Dendritic cell treated with granulocyte-macrophage colony-stimulating factor and Interleukin-4, amounts not matched to agents 40 ng/mL and 50 ng/mL, for 4 days (primary cell): ENCODE data around the gene TMEM245.

ENCODE experiments used
- H3K27ac Mint-ChIP-seq: one replicate; pipeline ENCODE4 v1.8.0; 2022; ENCODE audit warnings: mild to moderate bottlenecking, mixed read lengths
- H3K27me3 Mint-ChIP-seq: one replicate; pipeline ENCODE4 v1.8.0; 2022; ENCODE audit warnings: mild to moderate bottlenecking, mixed read lengths
- H3K36me3 Mint-ChIP-seq: one replicate; pipeline ENCODE4 v1.8.0; 2022; ENCODE audit warnings: low read depth, mixed read lengths
- H3K4me1 Mint-ChIP-seq: one replicate; pipeline ENCODE4 v1.8.0; 2022; ENCODE audit warnings: low read depth, mixed read lengths
- H3K4me3 Mint-ChIP-seq: one replicate; pipeline ENCODE4 v1.8.0; 2022; ENCODE audit warnings: mild to moderate bottlenecking, moderate library complexity, mixed read lengths
- H3K9me3 Mint-ChIP-seq: one replicate; pipeline ENCODE4 v1.8.0; 2022; ENCODE audit warnings: mixed read lengths
- intact Hi-C: fragments of 100-400 bp; cut with micrococcal nuclease; formaldehyde crosslinking; loops from one replicate; pipeline ENCODE4 v1.15.0; 2022

The TMEM245 gene

GRCh38 chr9:109052416-109052815, 67.3 kb downstream of the TMEM245 start:
- Mint-ChIP-seq H3K9me3 (no peaks in the 10 kb centered on the region), H3K27me3 (no peaks in the 10 kb centered on the region), H3K27ac (no peak overlapping the region), H3K4me1 (peaks cover 11% of the 10 kb centered on the region), H3K4me3 (no peak overlapping the region), H3K36me3 (peaks cover 90% of the 10 kb centered on the region)
- intact Hi-C loops: no loop called here

GRCh38 chr9:109051733-109052132, 68.0 kb downstream of the TMEM245 start:
- intact Hi-C loops: no loop called here

DNA sequence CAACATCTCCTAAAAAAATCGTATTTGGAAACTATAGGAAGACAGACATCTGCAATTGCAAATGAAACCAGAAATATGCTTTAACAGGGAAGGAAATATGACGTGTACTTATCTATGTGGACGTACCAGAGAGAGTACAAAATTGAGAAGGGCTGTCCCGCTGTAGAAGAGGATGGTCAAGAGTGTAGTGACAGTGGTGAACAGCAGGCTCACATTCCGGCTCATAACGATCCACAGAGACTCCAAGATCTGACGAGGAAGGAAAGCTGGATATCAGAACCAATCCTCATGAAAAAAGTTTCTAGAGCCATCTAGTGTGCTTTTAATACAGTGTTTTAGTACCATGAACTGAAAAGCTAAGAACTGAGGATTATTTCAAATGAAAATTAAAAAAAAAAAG, 69.3 kb downstream of the TMEM245 start:
- H3K4me1 Mint-ChIP-seq: peaks cover 11% of the 10 kb centered on the region
- no peaks in the 10 kb centered on the region for H3K27me3 Mint-ChIP-seq
- intact Hi-C loops: no loop called here
- H3K36me3 Mint-ChIP-seq: peaks cover 87% of the 10 kb centered on the region
- H3K27ac Mint-ChIP-seq: no peak overlapping the region
- no peaks in the 10 kb centered on the region for H3K9me3 Mint-ChIP-seq
- no peak overlapping the region for H3K4me3 Mint-ChIP-seq

More at GRCh38 chr9:109051733-109052132, 68.0 kb downstream of the TMEM245 start:
- H3K9me3 Mint-ChIP-seq: no peaks in the 10 kb centered on the region
- H3K27ac Mint-ChIP-seq: no peak overlapping the region
- H3K36me3 Mint-ChIP-seq: peaks cover 90% of the 10 kb centered on the region
- peaks cover 11% of the 10 kb centered on the region for H3K4me1 Mint-ChIP-seq
- no peak overlapping the region for H3K4me3 Mint-ChIP-seq
- H3K27me3 Mint-ChIP-seq: no peaks in the 10 kb centered on the region

DNA sequence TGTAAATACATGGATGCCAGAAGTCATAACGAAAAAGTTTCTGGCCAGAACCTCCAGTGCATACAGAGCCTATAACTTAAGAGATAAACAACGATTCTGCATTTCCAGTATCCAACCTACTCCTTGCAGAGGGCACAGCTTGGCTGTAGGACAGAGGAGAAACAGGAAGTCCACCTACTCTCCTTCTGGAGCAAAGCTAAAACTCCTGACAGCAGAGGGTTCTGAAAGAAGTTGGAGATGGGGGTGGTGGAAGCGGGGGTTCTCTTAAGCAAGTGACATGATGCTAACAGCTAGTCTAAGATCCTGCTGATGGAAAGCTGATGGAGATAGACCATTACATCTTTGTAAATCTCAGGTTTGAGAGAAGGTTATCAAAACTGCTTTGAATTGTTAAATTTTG, 70.9 kb downstream of the TMEM245 start:
- no peaks in the 10 kb centered on the region for H3K27me3 Mint-ChIP-seq
- no peak overlapping the region for H3K4me3 Mint-ChIP-seq
- intact Hi-C loops: no loop called here
- no peak overlapping the region for H3K27ac Mint-ChIP-seq
- H3K36me3 Mint-ChIP-seq: peaks cover 87% of the 10 kb centered on the region
- peaks cover 11% of the 10 kb centered on the region for H3K4me1 Mint-ChIP-seq
- no peaks in the 10 kb centered on the region for H3K9me3 Mint-ChIP-seq

GRCh38 chr9:109047259-109047658, 72.5 kb downstream of the TMEM245 start:
- Mint-ChIP-seq H3K4me1 (peaks cover 11% of the 10 kb centered on the region), H3K36me3 (peaks cover 89% of the 10 kb centered on the region), H3K27ac (no peak overlapping the region), H3K9me3 (no peaks in the 10 kb centered on the region), H3K4me3 (no peak overlapping the region), H3K27me3 (no peaks in the 10 kb centered on the region)
- intact Hi-C loops: no loop called here

DNA sequence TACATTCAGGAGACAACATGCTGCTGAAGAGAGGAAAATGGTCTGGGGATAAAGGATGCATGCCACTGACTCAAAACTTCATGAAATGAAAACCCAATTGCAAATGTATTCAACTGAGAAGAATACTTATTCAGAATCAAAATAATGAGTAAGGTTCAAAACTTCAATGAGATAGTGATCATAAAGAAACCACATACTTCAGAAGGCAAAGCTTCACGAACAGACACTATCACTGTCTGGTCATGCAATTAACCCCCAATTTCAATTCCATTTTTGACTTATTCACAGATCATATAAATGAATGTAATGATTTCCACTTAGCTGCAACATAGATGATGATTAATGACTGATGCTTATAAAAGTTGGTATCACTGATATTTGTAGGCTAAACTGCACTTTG, 73.4 kb downstream of the TMEM245 start:
- Mint-ChIP-seq H3K9me3 (no peaks in the 10 kb centered on the region), H3K27ac (no peak overlapping the region), H3K36me3 (peaks cover 82% of the 10 kb centered on the region), H3K4me3 (no peak overlapping the region), H3K4me1 (peaks cover 11% of the 10 kb centered on the region), H3K27me3 (no peaks in the 10 kb centered on the region)
- intact Hi-C loops: no loop called here

- Mint-ChIP-seq H3K27me3 (no peaks in the 10 kb centered on the region), H3K9me3 (no peaks in the 10 kb centered on the region), H3K4me3 (no peak overlapping the region), H3K27ac (no peak overlapping the region), H3K36me3 (peaks cover 71% of the 10 kb centered on the region), H3K4me1 (peaks cover 4% of the 10 kb centered on the region)
- intact Hi-C loops: no loop called here
Measured at GRCh38 chr9:109043578-109043977, 76.2 kb downstream of the TMEM245 start.

DNA sequence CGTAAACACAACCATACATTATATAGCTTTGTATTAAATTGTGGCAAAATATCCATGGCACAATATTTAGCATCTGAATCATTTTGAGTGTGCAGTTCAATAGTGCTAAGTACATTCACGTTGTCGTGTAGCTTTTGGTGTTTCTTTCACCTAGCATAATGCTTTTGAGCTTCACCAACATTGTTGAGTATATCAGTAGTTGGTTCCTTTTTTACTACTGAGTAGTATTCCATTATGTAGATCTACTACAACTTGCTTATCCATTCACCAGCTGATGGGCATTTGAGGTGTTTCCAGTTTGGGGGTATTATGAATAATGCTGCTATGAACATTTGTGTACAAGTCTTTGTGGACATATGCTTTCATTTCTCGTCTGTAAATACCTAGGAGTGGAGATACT, 79.2 kb downstream of the TMEM245 start:
- H3K4me3 Mint-ChIP-seq: no peak overlapping the region

DNA sequence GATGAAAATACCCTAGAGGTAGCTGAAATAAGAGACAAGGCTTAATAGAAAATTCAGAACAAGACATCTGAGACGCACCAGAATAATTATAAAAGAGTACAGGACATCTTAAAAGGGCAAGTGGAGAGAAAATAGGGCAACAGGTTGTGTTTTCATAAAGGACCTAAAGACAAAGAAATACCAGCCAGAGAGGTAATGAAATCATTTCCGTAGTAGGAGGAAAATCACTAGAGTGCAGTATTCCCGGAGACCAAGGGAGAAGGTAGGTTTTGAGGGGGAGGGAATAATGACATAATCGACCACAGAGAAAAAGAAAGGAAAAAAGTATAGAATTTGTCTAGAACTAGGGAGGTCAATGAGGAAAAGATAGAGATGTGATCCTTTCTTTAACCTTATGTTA, 80.2 kb downstream of the TMEM245 start:
- Mint-ChIP-seq H3K9me3 (no peaks in the 10 kb centered on the region), H3K27me3 (no peaks in the 10 kb centered on the region), H3K27ac (no peak overlapping the region), H3K4me3 (no peak overlapping the region), H3K36me3 (peaks cover 63% of the 10 kb centered on the region), H3K4me1 (peaks cover 5% of the 10 kb centered on the region)
- intact Hi-C loops: no loop called here

More for the DNA sequence above, 79.2 kb downstream of the TMEM245 start:
- Mint-ChIP-seq H3K4me1 (peaks cover 5% of the 10 kb centered on the region), H3K36me3 (peaks cover 71% of the 10 kb centered on the region), H3K27me3 (no peaks in the 10 kb centered on the region), H3K9me3 (no peaks in the 10 kb centered on the region), H3K27ac (no peak overlapping the region)
- intact Hi-C loops: no loop called here

DNA sequence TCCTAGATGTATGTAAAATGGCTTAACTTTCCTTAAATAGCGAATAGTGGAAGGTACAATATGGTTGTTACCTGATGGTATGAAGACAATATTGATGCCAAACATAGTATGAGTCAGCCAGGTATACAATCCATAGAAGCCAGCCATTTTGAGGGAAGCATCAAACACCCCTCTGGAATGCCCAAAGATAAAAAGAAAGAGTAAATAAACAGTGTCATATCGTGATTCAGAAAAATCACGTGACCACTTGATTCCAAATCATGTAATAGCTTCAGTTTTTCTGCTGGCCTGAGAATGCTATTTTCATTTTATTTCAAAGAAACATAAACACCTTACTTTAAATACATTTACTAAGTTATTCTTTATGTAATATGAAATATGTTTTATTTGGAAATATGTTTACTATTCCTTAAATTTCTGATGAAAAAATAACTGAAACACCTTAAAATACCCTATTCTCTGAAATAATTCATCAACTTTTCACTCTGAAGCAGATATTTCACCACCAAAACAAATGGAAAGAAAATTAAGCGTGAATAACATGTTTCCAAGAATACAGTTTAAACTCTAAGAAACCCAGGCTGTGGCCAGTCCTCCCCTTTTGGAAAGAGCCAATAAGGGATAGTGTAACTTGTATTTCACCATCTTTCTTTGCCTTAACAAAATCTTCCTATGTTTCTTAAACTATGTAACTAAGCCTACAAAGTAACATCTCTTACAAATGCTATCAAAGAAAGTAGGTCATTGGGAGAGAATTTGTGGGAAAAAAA, 81.6 kb downstream of the TMEM245 start:
- Mint-ChIP-seq H3K9me3 (no peaks in the 10 kb centered on the region), H3K27me3 (no peaks in the 10 kb centered on the region), H3K4me1 (peaks cover 5% of the 10 kb centered on the region), H3K36me3 (peaks cover 55% of the 10 kb centered on the region), H3K4me3 (no peak overlapping the region), H3K27ac (no peak overlapping the region)
- intact Hi-C loops: no loop called here

GRCh38 chr9:109036744-109037680, 82.7 kb downstream of the TMEM245 start:
- no peak overlapping the region for H3K27ac Mint-ChIP-seq
- no peaks in the 10 kb centered on the region for H3K27me3 Mint-ChIP-seq
- intact Hi-C loops: no loop called here
- H3K4me3 Mint-ChIP-seq: no peak overlapping the region
- H3K9me3 Mint-ChIP-seq: no peaks in the 10 kb centered on the region
- H3K36me3 Mint-ChIP-seq: peaks cover 56% of the 10 kb centered on the region
- H3K4me1 Mint-ChIP-seq: peaks cover 5% of the 10 kb centered on the region

GRCh38 chr9:109035684-109036423, 83.9 kb downstream of the TMEM245 start:
- Mint-ChIP-seq H3K27me3 (no peaks in the 10 kb centered on the region), H3K4me1 (peaks cover 5% of the 10 kb centered on the region), H3K36me3 (peaks cover 65% of the 10 kb centered on the region), H3K4me3 (no peak overlapping the region), H3K9me3 (no peaks in the 10 kb centered on the region), H3K27ac (no peak overlapping the region)
- intact Hi-C loops: no loop called here

DNA sequence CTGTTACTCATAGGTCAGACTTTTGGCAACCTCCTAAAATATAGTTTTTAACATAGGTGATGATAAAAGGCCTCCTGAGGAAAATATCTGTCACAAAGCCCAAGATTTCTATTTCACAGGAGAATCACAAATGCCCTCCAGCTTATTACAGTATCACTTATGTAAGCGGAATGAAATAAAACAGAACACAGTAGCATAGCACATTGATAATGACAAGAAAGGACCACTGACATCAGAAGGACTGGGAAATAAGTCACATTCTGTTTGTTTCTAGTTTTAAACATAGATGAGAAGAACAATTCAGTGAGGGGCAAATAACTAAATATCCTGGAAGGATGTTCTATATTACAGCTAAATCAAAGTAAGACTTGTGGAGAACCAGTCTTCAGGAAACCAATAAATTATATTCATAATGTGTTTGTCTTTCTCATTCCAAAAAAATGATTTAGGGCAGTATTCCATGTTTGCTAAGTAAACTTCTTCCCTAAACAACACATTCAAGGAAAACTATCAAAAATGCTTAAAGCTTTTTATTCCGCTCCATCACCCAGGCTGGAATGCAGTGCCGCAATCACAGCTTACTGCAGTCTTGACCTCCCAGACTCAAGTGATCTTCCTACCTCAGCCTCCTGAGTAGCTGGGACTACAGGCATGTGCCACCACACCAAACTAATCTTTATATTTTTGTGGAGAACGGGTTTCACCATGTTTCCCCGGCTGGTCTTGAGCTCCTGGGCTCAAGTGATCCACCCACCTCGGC, 85.6 kb downstream of the TMEM245 start:
- Mint-ChIP-seq H3K27me3 (no peaks in the 10 kb centered on the region), H3K36me3 (peaks cover 60% of the 10 kb centered on the region), H3K9me3 (no peaks in the 10 kb centered on the region)

More for the DNA sequence above, 85.6 kb downstream of the TMEM245 start:
- Mint-ChIP-seq H3K4me3 (no peak overlapping the region), H3K27ac (no peak overlapping the region), H3K4me1 (peaks cover 5% of the 10 kb centered on the region)
- intact Hi-C loops: no loop called here
